ENCODE measurements around the gene ETS2. TPM values are rescaled to one million over a fixed set of nuclear protein-coding genes. Genes with fewer than 3 reads are reported as not detected.

The ETS2 gene
- total and polyA plus RNA-seq, 2 of the 8 experiments (the other 6 are each of a cell fraction or from before 2014, with no cell fraction given): 11.0 to 45.1 TPM

GRCh38 chr21:38819719-38820159 lies 14.0 kb downstream of the ETS2 start (continued):
- TF ChIP-seq CTCF (IDR thresholded peaks at IDR 0.05; ENCODE audit: control extremely low read depth in 1 of 3, insufficient read depth in 1 of 3, low read depth in 1 of 3, low read length in 3 of 3): no peak
- no peak for TF ChIP-seq CHD1 (IDR thresholded peaks at IDR 0.05; ENCODE audit: low read depth, low read length)
- TF ChIP-seq EP300 (IDR thresholded peaks at IDR 0.05; ENCODE audit: borderline replicate concordance in 1 of 2, low read depth in 2 of 2, low read length in 2 of 2): no peak
- TF ChIP-seq RAD21 (IDR thresholded peaks at IDR 0.05 in 1 of 2, conservative IDR thresholded peaks at IDR 0.05 in 1 of 2; ENCODE audit: low read depth in 2 of 2, low read length in 2 of 2): no peak
- TF ChIP-seq HDAC2 (IDR thresholded peaks at IDR 0.05; ENCODE audit: borderline replicate concordance in 1 of 2, low read depth in 2 of 2, low read length in 2 of 2): no peak
- no peak for TF ChIP-seq RFX5 (IDR thresholded peaks at IDR 0.05; ENCODE audit: borderline replicate concordance, low read depth, low read length)
- TF ChIP-seq SUZ12 (IDR thresholded peaks at IDR 0.05; ENCODE audit: low read length): no peak
- no peak for TF ChIP-seq RNF2 (IDR thresholded peaks at IDR 0.05; ENCODE audit: borderline replicate concordance, low read depth, low read length, missing control alignments, poor library complexity, severe bottlenecking)
